Esophagus muscularis mucosa (tissue), 3 donors: ENCODE results near the gene ARID4B.

ENCODE experiments used
- POLR2A ChIP-seq: fragments of 450-650 bp; IDR thresholded peaks from one replicate; pipeline ENCODE4 v1.6.1; 2017; ENCODE audit warnings: antibody characterized with exemption, moderate library complexity, mild to moderate bottlenecking, low read depth
- POLR2AphosphoS5 ChIP-seq, 2 donors: sonication (generic); formaldehyde crosslinking; IDR thresholded peaks; one replicate each; pipeline ENCODE4 v1.6.1; 2017; ENCODE audit warnings: antibody characterized with exemption in 2 of 2
- TF ChIP-seq, protein P1 (sequence below), 3 experiments: fragments of 200-600 bp in 2 of 3; fragments of 450-650 bp in 1 of 3; sonication (generic) in 2 of 3; IDR thresholded peaks; one replicate each; pipeline ENCODE4 v1.5.1; 2017 to 2019; ENCODE audit warnings: antibody characterized with exemption in 3 of 3, mild to moderate bottlenecking in 2 of 3, moderate library complexity in 1 of 3

DNA sequence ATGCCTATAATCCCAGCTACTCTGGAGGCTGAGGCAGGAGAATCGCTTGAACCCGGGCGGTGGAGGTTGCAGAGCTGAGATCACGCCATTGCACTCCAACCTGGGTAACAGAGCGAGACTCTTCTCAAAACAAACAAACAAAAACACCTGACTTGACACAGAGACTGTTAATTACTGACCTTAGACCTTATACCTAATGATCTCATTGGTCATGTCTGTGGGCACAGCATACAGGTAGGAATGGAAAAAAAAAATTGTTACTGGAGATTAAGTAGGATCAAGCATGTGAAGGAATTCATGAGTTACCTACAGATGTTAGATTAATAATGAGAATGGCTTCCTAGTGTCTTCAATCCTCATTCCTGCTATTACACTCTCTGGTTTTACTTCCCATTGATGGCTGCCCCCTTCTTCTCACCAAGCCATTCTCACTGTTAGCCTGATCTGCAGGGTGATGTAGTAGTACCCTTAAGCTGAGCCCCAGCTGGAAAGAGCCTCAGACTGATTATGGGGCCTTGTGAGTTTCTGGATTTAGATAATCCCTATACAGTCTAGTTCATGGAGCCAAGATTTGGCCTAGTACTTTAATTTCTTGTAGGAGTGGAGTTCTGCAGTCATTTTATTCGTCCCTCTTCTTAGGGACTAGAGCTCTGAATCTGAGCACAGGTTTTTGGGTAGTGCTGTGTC lies 48.1 kb upstream of the ARID4B start:
- TF ChIP-seq POLR2A, result no peak
- TF ChIP-seq, protein P1, sequence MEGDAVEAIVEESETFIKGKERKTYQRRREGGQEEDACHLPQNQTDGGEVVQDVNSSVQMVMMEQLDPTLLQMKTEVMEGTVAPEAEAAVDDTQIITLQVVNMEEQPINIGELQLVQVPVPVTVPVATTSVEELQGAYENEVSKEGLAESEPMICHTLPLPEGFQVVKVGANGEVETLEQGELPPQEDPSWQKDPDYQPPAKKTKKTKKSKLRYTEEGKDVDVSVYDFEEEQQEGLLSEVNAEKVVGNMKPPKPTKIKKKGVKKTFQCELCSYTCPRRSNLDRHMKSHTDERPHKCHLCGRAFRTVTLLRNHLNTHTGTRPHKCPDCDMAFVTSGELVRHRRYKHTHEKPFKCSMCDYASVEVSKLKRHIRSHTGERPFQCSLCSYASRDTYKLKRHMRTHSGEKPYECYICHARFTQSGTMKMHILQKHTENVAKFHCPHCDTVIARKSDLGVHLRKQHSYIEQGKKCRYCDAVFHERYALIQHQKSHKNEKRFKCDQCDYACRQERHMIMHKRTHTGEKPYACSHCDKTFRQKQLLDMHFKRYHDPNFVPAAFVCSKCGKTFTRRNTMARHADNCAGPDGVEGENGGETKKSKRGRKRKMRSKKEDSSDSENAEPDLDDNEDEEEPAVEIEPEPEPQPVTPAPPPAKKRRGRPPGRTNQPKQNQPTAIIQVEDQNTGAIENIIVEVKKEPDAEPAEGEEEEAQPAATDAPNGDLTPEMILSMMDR (IDR thresholded peaks at IDR 0.05), result no peak
- TF ChIP-seq POLR2AphosphoS5 (IDR thresholded peaks at IDR 0.05), result no peak
